Activated CD8-positive, alpha-beta memory T cell treated with anti-CD3 and anti-CD28 coated beads, Interleukin-2, amount 50 U/mL, for 1 hour (primary cell): ENCODE results near the gene CLASP1.
A peak's percentile ranks its signal among the peaks of the same experiment; 100 is the strongest.

Experiments used
- DNase-seq: peaks from one replicate; pipeline ENCODE4 v3.0.0-alpha.2; 2020; ENCODE audit errors: extremely low read depth

The CLASP1 gene

DNA sequence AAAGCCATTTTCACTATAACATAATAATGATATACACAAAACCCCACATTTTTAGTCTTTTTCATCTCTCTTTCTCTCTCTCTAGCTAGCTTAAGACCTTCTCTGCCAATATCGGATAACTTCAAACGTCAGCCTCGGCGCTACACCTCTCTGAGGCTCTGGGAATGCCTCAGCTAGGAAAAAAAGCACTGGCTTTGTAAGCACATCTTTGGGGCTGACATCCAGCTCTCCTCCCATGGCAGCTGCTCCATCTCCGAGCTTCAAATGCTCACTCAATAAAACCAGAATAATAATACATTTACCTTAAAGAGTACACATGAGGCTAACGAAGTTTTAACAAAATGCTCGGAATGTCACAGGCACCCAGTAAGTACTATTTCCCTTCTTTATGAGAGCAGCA lies 107.8 kb downstream of the CLASP1 start:
- DNase-seq = no peak

DNA sequence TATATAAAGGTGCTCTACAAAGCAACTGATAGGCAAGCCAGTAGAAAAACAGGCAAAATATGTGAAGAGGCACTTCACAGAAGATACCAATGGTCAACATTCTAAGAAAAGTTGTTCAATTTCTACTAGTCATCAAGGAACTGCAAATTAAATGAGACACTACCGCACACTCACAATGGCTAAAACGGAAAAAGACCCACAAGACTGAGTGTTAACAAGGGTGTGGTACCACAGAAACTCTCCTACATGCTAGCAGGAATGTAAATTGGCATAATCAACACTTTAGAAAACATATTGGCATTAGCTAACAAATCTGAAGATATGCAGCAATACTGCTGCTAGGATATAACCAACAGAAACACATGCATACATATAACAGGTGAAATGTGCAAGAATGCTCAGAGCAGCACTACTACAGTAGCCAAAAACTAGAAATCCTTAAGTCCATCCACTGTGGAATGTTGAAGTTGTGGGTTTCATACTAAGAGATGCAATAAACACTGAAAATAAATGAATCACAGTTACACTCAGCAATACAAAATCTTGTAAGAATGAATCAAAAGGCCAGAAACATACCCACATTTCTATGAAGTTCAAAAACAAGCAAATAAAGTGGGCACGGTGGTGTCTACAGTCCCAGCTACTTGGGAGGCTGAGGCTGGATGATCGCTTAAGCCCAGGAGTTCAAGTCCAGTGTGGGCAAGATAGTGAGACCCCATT lies 109.4 kb downstream of the CLASP1 start:
- no peak for DNase-seq

DNA sequence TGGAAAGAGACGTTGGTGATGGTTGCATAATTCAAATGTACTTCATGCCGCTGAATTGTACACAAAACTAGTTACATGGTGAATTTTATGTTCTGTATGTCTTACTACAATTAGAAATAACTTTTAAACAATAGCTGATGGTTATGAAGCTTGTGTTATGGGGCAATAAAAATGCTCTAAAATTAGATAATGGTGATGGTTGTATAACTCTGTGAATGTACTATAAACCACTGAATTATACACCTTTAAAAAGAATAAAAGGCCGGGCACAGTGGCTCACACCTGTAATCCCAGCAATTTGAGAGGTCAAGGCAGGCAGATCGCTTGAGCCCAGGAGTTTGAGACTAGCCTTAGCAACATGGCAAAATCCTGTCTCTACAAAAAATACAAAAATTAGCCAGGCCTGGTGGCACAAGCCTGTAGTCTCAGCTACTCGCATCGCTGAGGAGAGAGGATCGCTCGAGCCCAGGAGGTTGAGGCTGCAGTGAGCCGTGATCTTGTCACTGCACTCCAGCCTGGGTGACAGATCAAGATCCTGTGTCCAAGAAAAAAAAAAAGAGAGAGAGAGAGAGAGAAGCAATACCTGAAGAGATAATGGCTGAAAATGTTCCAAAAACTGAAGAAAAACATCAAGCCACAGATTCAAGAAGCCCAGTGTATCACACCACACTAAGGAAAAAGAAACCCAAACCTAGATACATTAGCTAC lies 112.3 kb downstream of the CLASP1 start:
- DNase-seq = no peak

DNA sequence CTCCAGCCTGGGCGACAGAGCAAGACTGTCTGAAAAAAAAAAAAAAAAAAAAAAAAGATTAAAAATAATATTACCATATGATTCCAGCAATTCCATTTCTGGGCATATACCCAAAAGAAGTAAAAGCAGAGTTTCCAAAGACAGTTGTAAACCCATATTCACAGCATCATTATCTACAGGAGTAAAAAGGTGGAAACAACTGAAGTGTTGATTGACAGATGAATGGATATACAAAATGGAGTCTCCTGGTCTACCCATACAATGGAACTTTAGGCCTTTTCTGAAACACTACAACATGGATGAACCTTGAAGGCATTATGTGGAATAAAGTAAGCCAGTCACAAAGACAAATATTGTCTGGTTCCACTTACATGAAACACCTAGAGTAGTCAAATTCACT lies 112.9 kb downstream of the CLASP1 start:
- no peak for DNase-seq

DNA sequence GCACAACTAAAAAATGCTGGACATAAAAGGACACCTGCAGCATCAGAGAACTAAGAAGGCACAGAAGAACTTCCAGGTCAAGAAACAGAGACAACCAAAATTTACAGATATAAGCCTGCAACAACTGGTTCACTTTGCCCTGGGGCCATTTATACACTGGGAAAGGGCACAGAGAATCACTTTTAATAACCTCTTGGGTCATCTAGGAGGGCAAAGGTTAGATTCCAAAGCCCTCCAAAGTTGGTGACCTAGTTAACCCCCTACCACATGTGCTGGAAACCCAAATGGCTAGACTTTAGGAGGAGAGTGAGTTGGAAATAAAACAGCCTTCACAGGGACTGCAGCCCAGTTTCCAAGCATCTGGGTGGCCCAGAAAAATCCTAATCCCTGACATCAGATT lies 115.3 kb downstream of the CLASP1 start:
- no peak for DNase-seq

DNA sequence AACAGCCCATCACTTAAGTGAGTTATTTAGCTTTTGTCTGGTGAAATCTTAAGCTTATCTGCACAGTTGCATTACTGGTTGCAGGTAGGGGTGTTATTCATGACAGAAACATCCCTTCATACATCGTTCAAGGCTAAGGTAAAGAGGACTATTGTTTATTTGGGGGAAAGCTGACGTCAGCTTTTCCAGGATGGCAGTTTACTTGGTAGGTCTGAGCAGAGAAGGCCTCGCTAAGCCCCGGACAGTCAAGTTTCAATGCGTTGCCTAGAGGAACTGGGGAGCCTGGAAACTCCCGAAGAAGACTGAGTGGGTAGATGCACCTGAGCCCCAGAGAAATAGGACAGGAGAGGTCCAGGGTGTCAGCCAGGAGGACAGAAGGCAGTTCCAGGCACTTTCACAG lies 116.4 kb downstream of the CLASP1 start:
- no peak for DNase-seq

DNA sequence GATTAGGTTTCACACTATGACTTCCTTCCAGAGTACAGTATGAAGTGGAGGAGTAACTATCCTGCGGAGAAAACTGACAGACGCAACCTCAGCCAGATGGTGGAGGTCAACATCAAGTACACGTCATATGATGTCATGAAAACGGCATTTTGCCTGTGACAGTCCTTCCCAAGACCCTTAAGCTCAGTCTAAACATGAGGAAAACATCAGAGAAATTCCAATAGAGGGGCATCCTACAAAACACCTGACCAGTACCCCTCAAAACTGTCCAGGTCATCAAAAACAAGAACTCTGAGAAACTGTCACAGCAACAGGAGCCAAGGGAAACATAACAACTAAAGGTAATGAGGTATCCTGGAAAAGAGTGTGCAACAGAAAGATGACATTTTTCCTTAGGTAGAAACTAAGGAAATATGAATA lies 116.9 kb downstream of the CLASP1 start:
- no peak for DNase-seq

DNA sequence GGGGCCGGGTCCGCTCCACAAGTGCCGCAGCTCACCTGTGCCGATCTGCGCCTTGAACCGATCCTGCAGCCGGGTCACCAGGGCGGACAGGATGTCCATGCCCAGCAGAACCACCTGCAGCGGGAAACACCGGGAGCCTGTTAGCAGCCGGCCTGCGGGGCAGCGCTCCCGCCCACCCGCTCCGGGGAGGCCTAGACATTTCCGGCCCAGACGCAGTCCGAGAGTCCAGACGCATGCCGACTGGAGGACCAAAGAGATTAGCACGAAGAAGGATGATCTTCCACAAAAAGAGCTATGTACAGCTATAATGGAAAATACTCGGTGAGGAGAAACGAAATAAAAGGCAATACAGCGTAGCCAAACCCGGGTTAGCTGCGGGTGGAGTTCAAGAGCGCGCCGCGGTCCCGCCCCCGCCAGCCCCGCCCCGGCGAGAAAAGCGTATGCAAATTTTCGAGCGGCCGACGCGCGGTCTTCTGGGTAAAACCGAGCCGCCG lies 119.0 kb downstream of the CLASP1 start:
- DNase-seq = peak; percentile 68

DNA sequence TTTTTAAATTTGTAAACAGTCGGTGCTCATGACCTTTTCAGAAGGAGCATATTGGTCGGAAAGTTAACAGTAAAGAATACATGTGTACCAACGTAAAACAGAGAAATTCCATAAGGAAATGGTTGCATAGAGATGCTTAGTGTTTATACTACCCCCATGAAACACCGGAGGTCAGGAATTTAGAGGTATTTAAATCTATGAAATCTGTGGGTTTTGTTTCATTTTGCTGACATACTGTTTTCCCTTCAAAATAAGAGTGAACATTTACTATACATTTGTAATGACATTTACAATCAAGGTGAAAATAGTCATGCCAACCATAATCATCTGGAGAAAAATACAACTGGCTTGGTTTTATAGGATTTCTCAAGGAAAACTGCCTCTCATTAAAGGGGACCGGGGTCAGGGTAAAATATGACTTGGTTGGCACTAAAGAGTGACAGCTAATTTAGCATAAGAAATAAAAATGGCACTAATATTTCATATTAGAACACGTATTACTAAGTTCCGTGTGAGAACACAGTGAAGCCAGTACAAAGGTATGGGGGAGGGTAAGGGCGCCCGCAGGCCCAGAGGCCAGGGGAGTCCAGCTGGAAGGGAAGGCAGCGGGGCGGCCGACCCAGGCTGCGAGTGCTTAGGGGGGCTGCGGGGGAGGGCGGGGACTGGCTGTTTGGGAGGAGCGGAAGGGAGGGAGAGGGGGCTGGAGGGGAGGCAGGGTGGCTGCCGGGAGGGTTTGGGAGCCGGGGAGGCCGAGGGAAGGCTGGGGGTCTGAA lies 119.6 kb downstream of the CLASP1 start:
- DNase-seq = no peak

DNA sequence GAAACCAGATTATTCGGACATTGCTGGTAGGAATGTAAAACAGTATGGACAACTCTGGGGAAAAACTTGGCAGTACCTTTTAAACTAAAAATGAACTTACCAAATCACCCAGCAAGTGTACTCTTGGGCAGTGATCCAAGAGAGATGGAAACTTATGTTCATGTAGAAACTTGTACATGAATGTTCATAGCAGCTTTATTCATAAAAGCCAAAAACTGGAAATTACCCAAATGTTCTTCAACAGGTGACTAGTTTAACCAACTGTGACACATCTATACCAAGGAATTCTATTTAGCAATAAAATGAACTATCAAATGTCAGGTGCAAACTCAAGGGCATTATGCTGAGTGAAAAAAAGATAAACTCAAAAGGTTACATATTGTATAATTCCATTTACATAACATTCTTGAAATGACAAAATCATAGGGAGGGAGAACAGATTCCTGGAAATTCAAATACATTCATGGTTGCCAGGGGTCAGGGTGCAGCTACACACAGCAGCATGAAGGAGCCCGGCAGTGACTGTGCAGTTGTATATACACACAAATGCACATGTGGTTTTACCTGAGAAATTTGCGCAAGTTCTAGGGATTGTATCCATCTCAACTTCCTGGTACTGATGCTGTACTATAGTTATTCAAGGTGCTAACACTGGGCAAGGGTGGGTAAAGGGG lies 122.1 kb downstream of the CLASP1 start:
- no peak for DNase-seq

DNA sequence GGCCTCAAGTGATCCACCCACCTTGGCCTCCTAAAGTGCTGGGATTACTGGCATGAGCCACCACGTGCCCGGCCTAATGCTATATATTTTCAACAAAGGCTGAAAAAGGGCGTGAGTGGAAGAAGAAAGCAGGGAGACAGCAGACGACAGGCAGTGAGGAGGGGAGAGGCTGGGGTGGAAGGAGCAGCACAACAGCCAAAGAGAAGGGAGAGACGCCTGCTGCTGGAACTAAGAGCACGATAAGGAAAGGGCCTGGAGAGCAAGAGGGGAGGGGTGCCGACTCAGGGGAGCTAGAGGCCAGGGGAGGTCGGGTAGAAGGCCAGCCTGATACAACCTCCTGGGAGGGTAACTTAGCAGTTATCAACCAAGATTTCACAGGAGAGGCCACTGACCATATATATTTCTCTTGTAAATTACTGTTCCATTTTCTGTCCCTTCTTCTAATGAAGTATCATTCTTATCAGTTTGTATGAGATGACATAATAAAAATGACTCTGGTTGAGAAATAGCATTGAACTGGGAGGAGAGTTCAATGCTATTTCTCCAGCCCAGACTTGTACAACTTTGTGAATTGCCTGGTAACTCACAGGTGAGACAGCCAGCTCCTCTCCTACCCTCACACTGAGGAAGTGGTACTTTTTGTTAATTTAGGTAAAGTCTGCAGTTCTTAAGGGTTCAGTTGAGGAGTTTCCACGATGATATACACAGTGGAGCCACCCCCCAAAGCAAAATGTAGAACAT lies 124.4 kb downstream of the CLASP1 start:
- no peak for DNase-seq

DNA sequence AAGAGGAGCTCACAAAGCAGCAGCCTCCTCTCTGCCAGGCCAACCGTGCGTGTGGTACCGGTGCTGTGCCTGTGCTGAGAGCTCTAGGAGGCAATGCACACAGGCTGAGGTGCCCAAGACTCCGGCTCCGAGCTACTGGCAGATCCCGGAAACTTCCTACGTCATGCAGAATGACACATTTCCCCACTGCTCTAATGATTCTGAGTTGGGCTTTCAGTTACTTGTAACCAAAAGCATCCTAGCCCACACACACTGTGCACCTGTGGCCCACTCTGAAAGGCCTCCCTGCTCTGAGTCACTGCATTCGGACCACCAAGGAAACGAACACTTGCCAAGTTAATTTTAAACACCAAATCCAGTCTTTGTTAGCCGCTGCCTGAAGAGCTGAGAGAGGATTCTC lies 127.9 kb downstream of the CLASP1 start:
- DNase-seq = no peak

DNA sequence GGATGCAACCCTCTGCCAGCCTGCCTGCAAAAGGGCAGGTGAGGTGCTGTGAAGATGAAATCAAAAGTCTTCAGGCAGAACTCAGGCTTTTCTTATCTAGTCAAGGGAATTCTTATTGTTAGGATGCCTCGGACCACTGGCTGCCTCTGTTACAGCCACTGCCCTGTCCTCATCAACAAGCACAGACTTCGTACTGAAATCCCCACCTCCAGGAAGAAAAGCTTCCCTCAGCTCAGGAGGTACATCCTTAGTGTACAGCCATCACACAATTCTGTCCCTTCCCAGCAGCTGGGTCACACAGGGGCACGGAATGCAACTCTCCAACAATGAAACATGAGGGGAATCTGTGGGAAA lies 128.6 kb downstream of the CLASP1 start:
- no peak for DNase-seq

DNA sequence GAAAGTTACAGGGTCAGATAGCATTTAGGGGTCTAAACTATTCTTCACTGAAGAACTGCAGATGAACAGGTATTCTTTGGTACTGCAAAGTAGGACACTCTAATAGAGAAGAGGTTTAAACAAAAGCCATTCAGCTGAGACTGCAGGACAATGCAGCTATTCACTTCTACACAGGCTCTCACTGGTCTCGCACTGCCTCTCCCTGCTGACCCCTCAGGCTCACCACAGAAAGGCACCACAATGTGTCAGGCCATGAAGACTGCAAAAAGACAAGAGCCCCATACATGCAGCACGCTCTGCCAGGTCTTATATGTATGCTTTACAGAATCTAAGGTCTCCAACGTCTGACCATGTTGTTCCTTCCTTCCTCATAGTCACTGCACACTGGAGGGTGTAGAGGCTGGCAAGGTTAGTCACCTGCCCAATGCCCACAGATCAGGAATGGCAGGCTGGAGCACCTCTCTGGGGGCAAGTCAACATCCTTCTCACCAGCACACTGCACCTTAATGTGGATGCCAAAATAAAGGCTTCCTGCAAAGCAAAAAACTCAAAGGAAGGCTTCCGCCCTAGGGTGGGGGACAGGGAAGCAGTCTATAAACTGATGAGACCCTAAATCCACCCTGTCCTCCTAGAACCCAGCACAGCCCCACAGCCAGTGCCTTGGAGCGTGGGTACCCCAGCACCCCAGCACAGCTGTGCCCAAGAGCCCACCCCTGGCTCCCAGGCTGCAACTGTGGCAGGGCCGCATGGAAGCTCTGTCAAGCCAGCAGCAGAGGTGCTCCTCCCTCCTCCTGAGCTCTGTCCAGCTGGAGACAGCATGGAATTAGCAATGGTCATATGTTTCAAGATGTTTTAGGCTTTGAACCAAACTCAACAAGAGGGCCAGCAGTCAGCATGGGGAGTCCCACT lies 129.3 kb downstream of the CLASP1 start:
- no peak for DNase-seq

DNA sequence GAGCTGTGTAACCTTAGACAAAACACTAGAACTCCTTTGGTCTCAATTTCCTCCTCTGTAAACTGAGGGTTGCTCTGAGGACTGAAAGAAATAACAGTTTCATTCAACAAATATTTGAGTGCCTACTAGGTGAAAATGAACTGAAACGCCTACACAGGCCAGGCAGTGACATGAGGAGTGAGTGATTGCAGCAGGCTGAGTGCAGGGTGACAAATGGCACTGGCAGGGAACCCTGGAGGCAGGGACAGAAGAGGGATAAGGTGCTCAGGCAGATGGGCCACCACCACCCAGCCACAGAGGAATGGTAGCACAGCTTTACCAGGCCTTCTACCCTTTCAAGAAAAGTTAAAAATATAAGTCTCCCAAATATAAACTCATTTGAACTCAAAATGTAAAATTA lies 130.1 kb downstream of the CLASP1 start:
- no peak for DNase-seq

DNA sequence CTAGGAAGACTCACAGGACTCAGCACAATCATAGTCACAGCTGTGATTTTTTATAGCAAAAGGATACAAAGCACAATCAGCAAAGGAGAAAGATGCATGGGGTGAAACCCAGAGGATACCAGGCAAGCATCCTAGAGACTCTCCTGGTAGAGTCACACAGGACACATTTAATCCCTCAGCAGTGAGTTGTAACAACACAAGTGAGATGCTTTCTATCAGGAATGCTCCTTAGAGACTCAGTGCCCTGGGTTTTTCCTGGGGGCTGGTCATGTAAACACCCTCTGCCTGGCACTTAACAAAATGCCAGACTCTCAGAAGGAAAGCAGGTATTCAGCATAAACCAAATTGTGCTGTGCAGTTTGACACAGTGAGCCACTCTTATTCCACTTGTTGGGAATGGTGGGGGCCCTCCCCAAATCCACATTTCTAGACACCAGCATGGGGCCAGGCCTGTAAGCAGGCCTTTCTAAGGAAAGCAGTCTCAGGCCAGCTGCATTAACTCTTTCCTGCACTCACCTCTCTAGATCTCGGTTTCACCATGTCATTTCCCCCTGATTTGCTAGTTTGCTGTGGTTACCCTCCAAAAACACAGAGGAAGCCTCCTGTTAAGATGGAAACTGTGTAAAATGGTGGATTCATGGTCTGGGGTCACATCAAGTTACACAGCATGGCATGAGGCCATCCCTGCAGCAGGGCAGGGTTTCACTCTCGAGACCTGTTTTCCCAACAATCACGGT lies 135.5 kb downstream of the CLASP1 start:
- DNase-seq = no peak

DNA sequence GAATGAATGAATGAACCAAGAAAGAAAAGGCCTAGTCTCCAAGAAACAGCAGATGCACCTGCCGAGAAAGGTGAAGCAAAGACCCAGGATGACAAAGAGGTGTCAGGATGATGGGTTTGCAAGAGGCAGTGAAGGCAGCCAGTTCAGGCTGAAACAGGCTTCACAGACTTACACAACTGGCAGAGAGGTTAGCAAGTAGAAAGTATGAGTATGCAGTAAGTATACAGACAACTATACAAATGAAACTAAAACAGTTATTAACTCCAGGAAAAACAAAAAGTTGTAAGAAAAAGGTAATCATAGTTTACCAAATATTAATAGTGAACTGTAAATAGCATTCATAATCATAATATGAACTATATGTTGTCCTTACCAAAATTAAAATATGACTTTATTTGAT lies 138.4 kb downstream of the CLASP1 start:
- DNase-seq = no peak

DNA sequence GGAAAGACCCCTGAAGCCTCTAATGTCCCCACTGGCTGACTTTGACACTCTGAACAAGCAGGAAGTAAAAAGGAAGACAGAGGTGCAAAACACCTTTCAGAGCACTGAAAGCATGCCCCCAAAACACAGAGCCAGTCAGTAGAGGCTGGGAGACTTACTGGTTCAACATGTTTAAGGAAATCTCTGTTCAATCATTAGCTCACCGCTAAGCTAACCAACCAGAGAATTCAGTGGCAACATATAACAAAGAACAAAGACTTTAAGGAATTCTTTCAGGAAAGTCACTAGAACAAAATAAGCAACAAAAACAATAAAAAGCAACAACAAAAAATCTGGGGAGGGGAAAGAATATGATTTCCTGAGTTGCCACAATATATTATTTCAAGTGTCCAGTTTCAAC lies 142.6 kb downstream of the CLASP1 start:
- DNase-seq = no peak

DNA sequence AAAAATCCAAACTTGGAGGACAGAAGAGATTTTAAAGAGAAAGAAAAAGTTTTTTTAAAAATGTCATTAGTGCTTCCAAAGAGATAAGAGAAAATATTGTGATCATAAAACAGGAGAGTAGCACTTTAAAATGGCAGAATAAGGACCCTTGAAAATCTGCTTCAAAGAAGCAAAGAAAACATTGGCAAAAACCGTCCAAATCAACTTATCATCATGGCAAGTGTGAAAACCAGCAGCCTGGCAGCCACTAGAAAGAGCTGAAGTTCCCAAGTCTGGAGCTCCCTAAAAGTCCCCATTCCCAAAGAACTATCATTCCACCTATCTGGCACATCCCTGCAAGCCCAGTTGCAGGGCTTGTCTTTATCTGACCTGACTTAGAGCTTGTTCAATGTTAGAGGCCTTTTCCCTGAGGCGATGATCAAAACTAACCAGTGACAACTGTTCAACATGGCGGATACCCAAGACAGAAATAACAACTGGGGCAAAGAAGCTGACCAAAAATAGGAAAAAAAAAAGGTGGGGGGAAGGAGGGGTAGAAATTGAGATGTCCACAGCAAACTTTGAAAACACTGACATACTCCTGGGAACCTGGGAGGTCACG lies 143.2 kb downstream of the CLASP1 start:
- no peak for DNase-seq
